ENCODE results near the gene STXBP3. TPM values are rescaled to one million over a fixed set of nuclear protein-coding genes. Genes with fewer than 3 reads are reported as not detected.

Gene STXBP3
- total RNA-seq, 3 donors from 2014 or later, result 50.8 to 71.4 (median 66.1) TPM

DNA sequence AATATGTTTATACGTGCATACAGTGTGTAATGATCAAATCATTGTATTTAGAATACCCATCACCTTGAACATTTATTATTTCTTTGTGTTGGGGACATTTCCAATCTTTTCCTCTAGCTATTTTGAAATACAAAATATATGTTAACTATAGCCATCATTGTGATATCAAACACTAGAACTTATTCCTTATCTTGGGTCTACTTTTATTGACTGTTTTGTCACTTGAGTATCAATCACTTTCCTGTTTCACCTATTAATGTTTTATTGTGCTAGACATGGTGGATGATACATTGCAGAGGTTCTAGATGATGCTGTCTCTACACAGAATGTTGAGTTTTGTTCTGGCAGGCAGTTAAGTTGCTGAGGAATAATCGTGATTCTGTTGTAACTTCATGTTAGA, 45.9 kb downstream of the STXBP3 start:
- Histone ChIP-seq H3K4me3 (no peak overlapping the region), H3K36me3 (ENCODE audit: low read depth) (no peaks in the 10 kb centered on the region), H3K9me3 (peaks cover 11% of the 10 kb centered on the region), H3K4me1 (ENCODE audit: low read depth) (no peaks in the 10 kb centered on the region)
- DNase-seq (no peak), ATAC-seq (no peak)
- TF ChIP-seq, protein P1, sequence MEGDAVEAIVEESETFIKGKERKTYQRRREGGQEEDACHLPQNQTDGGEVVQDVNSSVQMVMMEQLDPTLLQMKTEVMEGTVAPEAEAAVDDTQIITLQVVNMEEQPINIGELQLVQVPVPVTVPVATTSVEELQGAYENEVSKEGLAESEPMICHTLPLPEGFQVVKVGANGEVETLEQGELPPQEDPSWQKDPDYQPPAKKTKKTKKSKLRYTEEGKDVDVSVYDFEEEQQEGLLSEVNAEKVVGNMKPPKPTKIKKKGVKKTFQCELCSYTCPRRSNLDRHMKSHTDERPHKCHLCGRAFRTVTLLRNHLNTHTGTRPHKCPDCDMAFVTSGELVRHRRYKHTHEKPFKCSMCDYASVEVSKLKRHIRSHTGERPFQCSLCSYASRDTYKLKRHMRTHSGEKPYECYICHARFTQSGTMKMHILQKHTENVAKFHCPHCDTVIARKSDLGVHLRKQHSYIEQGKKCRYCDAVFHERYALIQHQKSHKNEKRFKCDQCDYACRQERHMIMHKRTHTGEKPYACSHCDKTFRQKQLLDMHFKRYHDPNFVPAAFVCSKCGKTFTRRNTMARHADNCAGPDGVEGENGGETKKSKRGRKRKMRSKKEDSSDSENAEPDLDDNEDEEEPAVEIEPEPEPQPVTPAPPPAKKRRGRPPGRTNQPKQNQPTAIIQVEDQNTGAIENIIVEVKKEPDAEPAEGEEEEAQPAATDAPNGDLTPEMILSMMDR (IDR thresholded peaks at IDR 0.05), result no peak
- intact Hi-C loops (cut with DNase I, micrococcal nuclease), result no loop called here

DNA sequence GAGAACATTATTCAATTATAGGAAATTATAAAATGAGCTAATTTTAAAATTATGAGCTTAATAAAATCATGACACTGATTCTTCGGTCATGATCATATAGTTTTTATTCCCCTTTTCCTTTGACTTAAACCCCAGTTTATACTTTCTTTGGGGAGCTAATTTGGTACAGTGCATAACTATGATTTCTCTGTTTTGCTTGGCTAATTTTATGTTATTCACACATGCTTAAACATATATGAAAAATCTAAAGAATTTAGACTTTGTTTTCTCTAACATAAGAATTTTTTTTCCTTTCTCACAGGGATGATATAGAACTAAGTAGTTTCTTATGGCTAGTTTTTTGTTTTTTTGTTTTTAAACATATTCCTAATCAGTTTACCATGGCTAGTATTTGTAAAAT, 52.5 kb downstream of the STXBP3 start:
- H3K4me1 ChIP-seq (ENCODE audit: low read depth), result no peaks in the 10 kb centered on the region
- no peak overlapping the region for H3K4me3 ChIP-seq
- DNase-seq, result no peak
- no peak for ATAC-seq
- no peaks in the 10 kb centered on the region for H3K36me3 ChIP-seq (ENCODE audit: low read depth)
- no peaks in the 10 kb centered on the region for H3K9me3 ChIP-seq
- TF ChIP-seq, protein P1 (IDR thresholded peaks at IDR 0.05), result no peak
- intact Hi-C loops (cut with DNase I, micrococcal nuclease), result no loop called here

DNA sequence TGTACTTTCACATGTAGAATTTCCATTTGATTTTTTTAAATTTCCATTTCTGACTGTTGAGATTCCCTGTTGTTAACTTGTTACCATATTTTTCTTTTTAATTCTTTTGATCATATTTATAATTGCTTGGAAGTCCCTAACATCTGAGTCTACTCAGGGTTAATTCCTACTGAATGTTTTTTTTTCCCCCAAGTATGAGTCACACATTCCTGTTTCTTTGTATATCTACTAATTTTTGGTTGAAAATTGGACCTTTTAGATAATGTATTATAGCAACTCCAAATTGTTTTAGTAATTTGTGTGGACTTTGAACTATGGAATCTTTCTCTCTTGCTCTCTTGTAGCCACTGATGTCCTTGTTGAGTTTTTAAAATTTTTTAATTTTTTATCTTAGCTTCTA, 54.6 kb downstream of the STXBP3 start:
- ATAC-seq (no peak), DNase-seq (no peak)
- TF ChIP-seq, protein P1 (IDR thresholded peaks at IDR 0.05), result no peak
- H3K4me3 ChIP-seq, result no peak overlapping the region
- no peaks in the 10 kb centered on the region for H3K4me1 ChIP-seq (ENCODE audit: low read depth)
- intact Hi-C loops (cut with DNase I, micrococcal nuclease), result no loop called here
- H3K36me3 ChIP-seq (ENCODE audit: low read depth), result no peaks in the 10 kb centered on the region
- no peaks in the 10 kb centered on the region for H3K9me3 ChIP-seq

DNA sequence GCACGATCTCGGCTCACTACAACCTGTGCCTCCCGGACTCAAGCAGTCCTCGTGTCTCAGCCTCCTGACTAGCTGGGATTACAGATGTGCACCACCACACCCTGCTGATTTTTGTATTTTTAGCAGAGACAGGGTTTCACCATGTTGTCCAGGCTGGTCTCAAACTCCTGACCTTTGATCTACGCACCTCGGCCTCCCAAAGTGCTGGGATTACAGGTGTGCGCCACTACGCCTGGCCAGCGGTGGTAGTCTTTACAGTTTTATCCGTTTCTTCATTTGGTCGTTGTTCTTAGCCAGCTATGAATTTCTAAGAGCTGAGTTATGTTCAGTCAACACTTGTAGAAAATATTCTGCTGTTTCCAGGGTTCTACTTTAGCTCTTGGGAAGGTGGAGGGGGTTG, 57.1 kb downstream of the STXBP3 start:
- Histone ChIP-seq H3K36me3 (ENCODE audit: low read depth) (no peaks in the 10 kb centered on the region), H3K4me1 (ENCODE audit: low read depth) (no peaks in the 10 kb centered on the region), H3K9me3 (no peaks in the 10 kb centered on the region), H3K4me3 (no peak overlapping the region)
- intact Hi-C loops (cut with DNase I, micrococcal nuclease), result no loop called here
- TF ChIP-seq, protein P1 (IDR thresholded peaks at IDR 0.05), result no peak
- no peak for DNase-seq
- ATAC-seq, result no peak

GRCh38 chr1:108808438-108808837, 62.0 kb downstream of the STXBP3 start:
- ATAC-seq (no peak), DNase-seq (no peak)
- intact Hi-C loops (cut with DNase I, micrococcal nuclease), result no loop called here
- Histone ChIP-seq H3K9me3 (no peaks in the 10 kb centered on the region), H3K4me1 (ENCODE audit: low read depth) (no peaks in the 10 kb centered on the region), H3K36me3 (ENCODE audit: low read depth) (no peaks in the 10 kb centered on the region), H3K4me3 (no peak overlapping the region)
- TF ChIP-seq, protein P1 (IDR thresholded peaks at IDR 0.05), result no peak

- TF ChIP-seq, protein P1 (IDR thresholded peaks at IDR 0.05), result no peak
- no peak overlapping the region for H3K4me3 ChIP-seq
- H3K36me3 ChIP-seq (ENCODE audit: low read depth), result no peaks in the 10 kb centered on the region
- H3K4me1 ChIP-seq (ENCODE audit: low read depth), result peaks cover 4% of the 10 kb centered on the region
- ATAC-seq (no peak), DNase-seq (no peak)
- intact Hi-C loops (cut with DNase I, micrococcal nuclease), result no loop called here
- H3K9me3 ChIP-seq, result no peaks in the 10 kb centered on the region
These were observed 65.1 kb downstream of the STXBP3 start for GRCh38 chr1:108811611-108812010.

Data from mucosa of descending colon (tissue), 3 donors.